Diencephalon (tissue), 1 donor: ENCODE measurements around the gene UBTD1. TPM values are rescaled to one million over a fixed set of nuclear protein-coding genes. Genes with fewer than 3 reads are reported as not detected.

ENCODE experiments used
- total RNA-seq: library from RNA; depleted of rRNA; stranded (reverse); fragments of >200 nt; gene quantifications from one replicate; pipeline ENCODE4 v1.2.3, GENCODE V29; 2014

Gene UBTD1
- 6.0 TPM for total RNA-seq

DNA sequence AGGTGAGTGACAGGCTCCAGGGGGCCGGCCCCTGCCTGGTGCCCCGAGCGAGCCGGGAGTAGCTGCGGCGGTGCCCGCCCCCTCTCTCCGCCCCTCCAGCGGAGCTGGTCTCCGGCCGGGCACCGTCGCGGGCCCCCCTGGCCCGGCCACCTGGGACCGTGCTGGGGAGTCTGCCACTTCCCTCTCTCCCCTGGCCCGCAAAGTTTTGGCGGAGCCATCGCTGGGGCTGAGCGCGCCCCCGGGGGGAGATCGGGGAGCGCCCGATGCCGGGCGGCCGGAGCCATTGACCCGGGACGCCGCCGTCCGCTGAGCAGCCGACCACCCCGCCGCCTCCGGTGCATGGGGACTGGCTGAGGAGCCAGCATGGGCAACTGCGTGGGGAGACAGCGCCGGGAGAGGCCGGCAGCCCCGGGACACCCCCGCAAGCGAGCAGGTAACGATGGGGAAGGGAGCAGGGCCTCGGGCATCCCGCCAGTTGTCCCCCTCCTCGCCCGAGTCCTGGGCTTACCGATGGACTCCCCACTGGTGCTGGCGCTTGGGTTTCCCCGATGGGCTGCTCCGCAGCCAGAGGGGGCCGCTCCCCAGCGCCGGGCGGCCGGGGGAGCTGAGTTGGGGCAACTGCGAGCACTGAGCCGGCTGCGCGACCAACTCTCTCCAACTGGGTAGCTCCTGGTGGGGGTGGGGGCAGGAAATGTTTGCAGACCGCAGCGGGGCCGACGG lies at the start of gene UBTD1:
UBTD1 (plus strand) TSS at position 84 of the 720 bp plus-strand sequence; CDS start at position 364, 280 bp downstream.

GRCh38 chr10:97498076-97498840 lies 466 bp upstream of the UBTD1 start, which contains the start of gene MMS19:
TSS of gene MMS19 (minus strand) at chr10:97498422. CDS start at chr10:97498384, 38 bp downstream.

GRCh38 chr10:97572214-97572989 lies 73.7 kb downstream of the UBTD1 start, which contains the start of gene ANKRD2:
TSS of gene ANKRD2 (plus strand) at chr10:97572779. CDS start at chr10:97572789, 10 bp downstream.

DNA sequence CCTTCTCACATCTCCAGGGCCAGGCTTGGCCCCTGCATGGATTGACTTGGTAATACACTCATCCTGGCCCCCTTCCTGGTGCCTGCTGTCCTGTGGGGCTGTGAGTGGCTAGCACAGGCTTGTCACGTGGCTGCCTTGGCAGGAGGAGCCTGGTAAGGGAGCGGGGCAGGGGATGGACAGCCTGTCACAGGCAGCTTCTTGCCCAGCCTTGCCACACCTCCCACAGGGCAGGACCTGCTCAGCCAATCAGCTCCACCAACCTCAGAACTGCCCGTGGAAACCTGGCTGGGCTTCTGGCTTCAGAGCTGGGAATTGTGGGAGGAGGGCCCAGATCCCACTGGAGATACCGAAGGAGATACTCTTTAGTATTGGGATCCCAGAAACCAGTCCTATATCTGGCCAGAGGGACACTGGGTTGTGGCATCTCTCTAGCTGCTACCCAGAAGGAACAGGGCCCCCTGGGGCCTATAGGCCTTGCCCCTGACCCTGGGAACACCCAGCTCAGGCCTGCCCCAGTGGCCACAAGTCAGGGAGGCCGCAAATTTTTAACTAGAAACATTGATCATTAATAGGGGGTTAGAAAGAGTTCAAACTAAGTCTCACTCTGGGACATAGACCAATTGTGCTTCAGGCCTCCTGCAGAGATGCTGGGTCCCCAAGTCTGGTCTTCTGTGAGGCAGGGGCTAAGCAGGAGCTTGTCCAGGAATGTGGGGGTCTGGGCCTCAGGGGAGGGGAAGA lies 85.5 kb downstream of the UBTD1 start, which contains the start of gene HOGA1:
HOGA1 (plus strand) TSS at position 330 of the 738 bp plus-strand sequence; CDS start at position 645, 315 bp downstream.

DNA sequence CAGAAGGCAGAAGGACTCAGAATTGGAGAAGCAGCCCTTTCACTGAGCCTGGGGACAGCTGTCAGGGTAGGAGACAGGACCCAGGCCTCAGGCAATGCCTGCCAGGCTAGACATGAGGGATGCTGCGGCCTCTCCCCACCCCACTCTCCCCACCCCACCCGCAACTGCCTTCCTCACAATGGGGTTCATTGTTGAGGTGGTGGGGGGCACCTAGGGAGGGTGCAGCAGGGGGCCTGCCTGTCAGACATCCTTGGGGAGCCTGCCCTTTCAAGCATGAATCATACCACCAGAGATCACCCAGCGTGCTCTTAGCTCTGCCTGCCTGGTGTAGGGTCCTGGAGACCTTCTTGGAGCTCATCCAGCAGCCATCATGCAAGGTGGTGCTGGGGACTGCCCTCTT lies 90.8 kb downstream of the UBTD1 start, which contains the start of gene C10orf62:
C10orf62 (plus strand) TSS at position 243 of the 400 bp plus-strand sequence. CDS start 177 bp downstream, outside the sequence.

Other genes starting within 250 kb of the UBTD1 start
- gene ARHGAP19, start 206.3 kb upstream of the UBTD1 start, total RNA-seq = 13.1 TPM
- 6.0 TPM for gene FRAT1, start 179.7 kb upstream of the UBTD1 start, total RNA-seq
- 12.7 TPM for gene FRAT2, start 164.2 kb upstream of the UBTD1 start, total RNA-seq
- gene RRP12, start 97.6 kb upstream of the UBTD1 start, total RNA-seq = 12.7 TPM
- gene PGAM1, start 72.7 kb upstream of the UBTD1 start, total RNA-seq = 226 TPM
- 43.4 TPM for gene EXOSC1, start 52.9 kb upstream of the UBTD1 start, total RNA-seq
- 29.5 TPM for gene ZDHHC16, start 52.7 kb upstream of the UBTD1 start, total RNA-seq
- 59.7 TPM for gene MMS19, start 502 bp upstream of the UBTD1 start, total RNA-seq
- gene ANKRD2, start 73.9 kb downstream of the UBTD1 start, total RNA-seq = 0.46 TPM
- gene HOGA1, start 85.5 kb downstream of the UBTD1 start, total RNA-seq = 2.5 TPM
- 0.23 TPM for gene C10orf62, start 90.8 kb downstream of the UBTD1 start, total RNA-seq
- gene MORN4, start 134.6 kb downstream of the UBTD1 start, total RNA-seq = 45.2 TPM
- gene PI4K2A, start 141.7 kb downstream of the UBTD1 start, total RNA-seq = 15.7 TPM
- 4.2 TPM for gene AVPI1, start 188.3 kb downstream of the UBTD1 start, total RNA-seq
- gene MARVELD1, start 214.8 kb downstream of the UBTD1 start, total RNA-seq = 4.4 TPM
- gene ZFYVE27, start 238.2 kb downstream of the UBTD1 start, total RNA-seq = 38.3 TPM